Mesangial cell (primary cell): Measurements from ENCODE around the gene MRPL28. TPM values are rescaled to one million over a fixed set of nuclear protein-coding genes. Genes with fewer than 3 reads are reported as not detected.

Experiments
- total RNA-seq: library from RNA; depleted of rRNA; stranded (reverse); fragments of >200 nt; gene quantifications from 2 replicates; pipeline ENCODE4 v1.2.3, GENCODE V29; 2015

MRPL28 gene
- total RNA-seq = 173 and 194 TPM in 2 replicates

GRCh38 chr16:370443-370842, at the start of gene MRPL28:
Gene MRPL28, minus strand, starts transcription at chr16:370538. Its CDS starts 320 bp downstream, at chr16:370218.

GRCh38 chr16:401468-402348, 31.4 kb upstream of the MRPL28 start, which contains the start of gene DECR2:
Gene DECR2, plus strand, starts transcription at chr16:401885. Its CDS starts 79 bp downstream, at chr16:401964.

DNA sequence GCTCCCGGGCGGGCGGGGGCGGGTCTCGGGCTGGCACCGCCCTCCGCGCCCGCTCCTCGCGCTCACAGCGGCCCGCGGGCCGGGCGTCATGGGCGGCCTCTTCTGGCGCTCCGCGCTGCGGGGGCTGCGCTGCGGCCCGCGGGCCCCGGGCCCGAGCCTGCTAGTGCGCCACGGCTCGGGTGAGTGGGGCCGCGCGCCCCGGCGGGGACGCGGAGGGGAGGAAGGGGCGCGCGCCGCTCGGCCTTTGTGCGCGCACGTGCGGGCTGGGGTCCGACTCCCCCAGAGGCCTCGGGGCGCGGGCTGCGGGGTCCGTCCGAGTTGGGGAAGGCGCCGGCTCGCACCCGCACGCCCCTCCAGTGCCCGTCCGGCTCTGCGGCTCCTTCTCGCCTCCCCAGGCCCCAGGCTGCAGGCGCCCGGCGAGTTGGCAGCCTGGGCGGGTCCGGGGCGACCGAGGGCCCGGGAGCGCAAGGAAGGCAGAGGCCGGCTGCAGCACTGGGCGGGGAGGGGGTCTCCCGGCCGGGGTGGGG, 26.9 kb upstream of the MRPL28 start, which contains the start of gene NME4:
TSS of gene NME4 (plus strand) at position 65 of the 527 bp plus-strand sequence. CDS start at position 89, 24 bp downstream.

DNA sequence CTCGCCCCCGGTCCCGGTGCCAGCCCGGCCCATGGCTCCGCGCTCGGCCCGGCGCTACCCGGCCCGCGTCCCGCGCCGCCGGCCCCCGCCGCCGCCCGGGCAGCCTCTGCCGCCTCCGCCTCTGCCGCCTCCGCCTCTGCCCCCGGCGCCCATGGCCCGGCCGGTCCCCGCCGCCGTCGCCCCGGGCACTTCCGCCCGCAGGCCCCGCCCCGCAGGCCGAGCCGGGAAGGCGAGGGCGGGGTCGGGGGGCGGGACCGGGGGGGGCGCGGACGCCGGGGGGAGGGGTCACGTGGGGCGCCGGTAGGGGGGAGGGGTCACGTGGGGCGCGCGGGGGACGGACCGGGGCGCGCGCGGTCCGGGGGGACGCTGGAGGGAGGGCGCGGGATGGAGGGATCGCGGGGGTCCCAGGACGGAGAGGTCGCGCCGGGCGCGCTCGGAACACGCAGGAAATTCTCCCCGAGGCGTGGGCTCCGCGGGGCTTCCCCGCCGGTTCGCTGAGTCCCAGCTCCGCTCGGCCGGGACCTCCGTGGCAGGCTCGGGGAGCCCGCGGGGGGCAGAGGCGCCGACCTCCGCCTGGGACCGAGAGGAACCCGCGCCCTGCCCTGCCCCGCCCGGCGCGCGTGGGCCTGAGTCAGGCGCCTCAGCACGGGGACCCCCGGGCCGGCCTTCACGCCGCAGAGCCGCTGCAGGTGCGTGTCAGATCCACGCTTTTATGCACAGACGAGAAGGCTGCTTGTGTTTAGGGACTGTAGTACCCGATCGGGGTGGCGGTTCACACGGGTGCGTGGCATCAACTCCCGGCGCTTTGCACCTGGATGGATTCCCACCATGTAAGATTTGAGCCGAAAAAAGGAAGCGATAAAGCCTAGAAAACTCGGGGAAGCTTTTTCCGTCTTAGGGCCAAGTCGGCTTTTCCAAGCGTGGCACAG, 11.7 kb upstream of the MRPL28 start, which contains the start of gene PGAP6:
TSS of gene PGAP6 (minus strand) at position 190 of the 929 bp plus-strand sequence. CDS start at position 33, 157 bp downstream.

GRCh38 chr16:352547-353403, 17.6 kb downstream of the MRPL28 start, which contains the start of gene AXIN1:
Gene AXIN1, minus strand, starts transcription at chr16:352723. Its CDS starts 5,698 bp downstream, at chr16:347025.

Other genes with a start within 250 kb of the MRPL28 start
- gene NPRL3, start 231.9 kb downstream of the MRPL28 start, total RNA-seq = 28.0 and 51.8 TPM in 2 replicates
- gene HBZ, start 217.9 kb downstream of the MRPL28 start, total RNA-seq = not detected in 2 replicates
- gene HBM, start 204.6 kb downstream of the MRPL28 start, total RNA-seq = not detected in 2 replicates
- not detected in 2 replicates for gene HBA2, start 197.7 kb downstream of the MRPL28 start, total RNA-seq
- not detected in 2 replicates for gene HBA1, start 193.9 kb downstream of the MRPL28 start, total RNA-seq
- 4.9 TPM in 1 of 2 replicates, not detected in the other for gene HBQ1, start 190.1 kb downstream of the MRPL28 start, total RNA-seq
- 24.8 and 34.2 TPM in 2 replicates for gene LUC7L, start 141.1 kb downstream of the MRPL28 start, total RNA-seq
- gene FAM234A, start 135.7 kb downstream of the MRPL28 start, total RNA-seq = 77.1 and 163 TPM in 2 replicates
- gene RGS11, start 94.6 kb downstream of the MRPL28 start, total RNA-seq = 0.33 and 5.2 TPM in 2 replicates
- gene ARHGDIG, start 89.9 kb downstream of the MRPL28 start, total RNA-seq = 0.33 and 0.89 TPM in 2 replicates
- 0.25 TPM in 1 of 2 replicates, not detected in the other for gene PDIA2, start 87.4 kb downstream of the MRPL28 start, total RNA-seq
- gene AXIN1, start 17.8 kb downstream of the MRPL28 start, total RNA-seq = 23.5 and 27.3 TPM in 2 replicates
- gene PGAP6, start 11.4 kb upstream of the MRPL28 start, total RNA-seq = 67.5 and 116 TPM in 2 replicates
- gene NME4, start 26.7 kb upstream of the MRPL28 start, total RNA-seq = 138 and 142 TPM in 2 replicates
- 23.1 and 55.1 TPM in 2 replicates for gene DECR2, start 31.3 kb upstream of the MRPL28 start, total RNA-seq
- gene RAB11FIP3, start 55.1 kb upstream of the MRPL28 start, total RNA-seq = 23.1 and 40.3 TPM in 2 replicates
- gene CAPN15, start 157.2 kb upstream of the MRPL28 start, total RNA-seq = 49.4 and 70.6 TPM in 2 replicates
- not detected in 2 replicates for gene PRR35, start 189.9 kb upstream of the MRPL28 start, total RNA-seq
- 0.65 and 2.0 TPM in 2 replicates for gene NHLRC4, start 196.5 kb upstream of the MRPL28 start, total RNA-seq
- 53.0 and 88.0 TPM in 2 replicates for gene PIGQ, start 199.4 kb upstream of the MRPL28 start, total RNA-seq
- gene RAB40C, start 219.5 kb upstream of the MRPL28 start, total RNA-seq = 21.8 and 22.3 TPM in 2 replicates